ENCODE data around the gene DMRT1.

DNA sequence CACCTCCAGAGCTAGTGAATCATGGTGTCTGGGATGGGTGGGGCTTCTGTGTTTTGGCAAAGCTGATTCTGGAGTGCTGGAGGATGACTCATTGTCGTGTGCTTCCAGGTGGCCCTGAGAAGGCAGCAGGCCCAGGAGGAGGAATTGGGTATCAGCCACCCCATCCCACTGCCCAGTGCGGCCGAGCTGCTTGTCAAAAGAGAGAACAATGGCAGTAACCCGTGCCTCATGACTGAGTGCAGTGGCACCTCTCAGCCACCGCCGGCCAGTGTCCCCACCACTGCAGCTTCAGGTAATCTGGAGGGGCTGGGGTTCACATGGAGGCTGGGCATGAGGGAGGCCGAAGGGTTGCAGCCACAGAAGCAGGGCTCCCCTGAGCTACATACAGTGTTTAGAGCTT lies 5.4 kb downstream of the DMRT1 start:
- no peak for TF ChIP-seq POLR2A (IDR thresholded peaks at IDR 0.05)
- TF ChIP-seq, protein P1, sequence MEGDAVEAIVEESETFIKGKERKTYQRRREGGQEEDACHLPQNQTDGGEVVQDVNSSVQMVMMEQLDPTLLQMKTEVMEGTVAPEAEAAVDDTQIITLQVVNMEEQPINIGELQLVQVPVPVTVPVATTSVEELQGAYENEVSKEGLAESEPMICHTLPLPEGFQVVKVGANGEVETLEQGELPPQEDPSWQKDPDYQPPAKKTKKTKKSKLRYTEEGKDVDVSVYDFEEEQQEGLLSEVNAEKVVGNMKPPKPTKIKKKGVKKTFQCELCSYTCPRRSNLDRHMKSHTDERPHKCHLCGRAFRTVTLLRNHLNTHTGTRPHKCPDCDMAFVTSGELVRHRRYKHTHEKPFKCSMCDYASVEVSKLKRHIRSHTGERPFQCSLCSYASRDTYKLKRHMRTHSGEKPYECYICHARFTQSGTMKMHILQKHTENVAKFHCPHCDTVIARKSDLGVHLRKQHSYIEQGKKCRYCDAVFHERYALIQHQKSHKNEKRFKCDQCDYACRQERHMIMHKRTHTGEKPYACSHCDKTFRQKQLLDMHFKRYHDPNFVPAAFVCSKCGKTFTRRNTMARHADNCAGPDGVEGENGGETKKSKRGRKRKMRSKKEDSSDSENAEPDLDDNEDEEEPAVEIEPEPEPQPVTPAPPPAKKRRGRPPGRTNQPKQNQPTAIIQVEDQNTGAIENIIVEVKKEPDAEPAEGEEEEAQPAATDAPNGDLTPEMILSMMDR (IDR thresholded peaks at IDR 0.05): no peak

Measured in heart left ventricle (tissue), 13 donors.